RWPE2 (cell line): ENCODE measurements around the gene ARHGEF7.

Source experiments
- ATAC-seq: fragments of 200-7000 bp; cut with Tn5 transposase; 3 replicates; pipeline ENCODE4 v1.9.1; 2021; ENCODE audit warnings: low read depth
- DNase-seq: peaks from one replicate; pipeline ENCODE4 v3.0.0-alpha.2; 2020; ENCODE audit warnings: low spot score
- H3K27ac ChIP-seq: fragments of 450-650 bp; 2 replicates; pipeline ENCODE4 v1.5.1; 2017; ENCODE audit warnings: mild to moderate bottlenecking; ENCODE audit not compliant: poor library complexity, severe bottlenecking
- H3K27me3 ChIP-seq: fragments of 250-450 bp; sonication (Bioruptor Pico); 2 replicates; pipeline ENCODE4 v1.5.1; 2021; ENCODE audit warnings: mild to moderate bottlenecking, moderate library complexity; ENCODE audit not compliant: insufficient read depth, poor library complexity, severe bottlenecking
- H3K36me3 ChIP-seq: fragments of 250-450 bp; sonication (Bioruptor Pico); 2 replicates; pipeline ENCODE4 v1.5.1; 2020; ENCODE audit warnings: low read depth, mild to moderate bottlenecking, moderate library complexity
- H3K4me1 ChIP-seq: fragments of 250-450 bp; sonication (Bioruptor Pico); 2 replicates; pipeline ENCODE4 v1.5.1; 2021; ENCODE audit warnings: mild to moderate bottlenecking, moderate library complexity; ENCODE audit not compliant: insufficient read depth, poor library complexity, severe bottlenecking
- H3K4me3 ChIP-seq: fragments of 250-450 bp; sonication (Bioruptor Pico); 2 replicates; pipeline ENCODE4 v1.5.1; 2021; ENCODE audit warnings: mild to moderate bottlenecking, moderate library complexity; ENCODE audit not compliant: severe bottlenecking
- H3K9me3 ChIP-seq: fragments of 250-450 bp; sonication (Bioruptor Pico); 2 replicates; pipeline ENCODE4 v1.5.1; 2021; ENCODE audit warnings: mild to moderate bottlenecking, moderate library complexity; ENCODE audit not compliant: severe bottlenecking
- CTCF ChIP-seq: fragments of 450-650 bp; IDR thresholded peaks from one replicate; pipeline ENCODE4 v1.5.1; 2017; ENCODE audit warnings: mild to moderate bottlenecking, moderate library complexity; ENCODE audit not compliant: poor library complexity, severe bottlenecking

ARHGEF7 gene

GRCh38 chr13:111153977-111154332 is 38.8 kb downstream of the ARHGEF7 start:
- Histone ChIP-seq H3K36me3 (peaks cover 11% of the 10 kb centered on the region), H3K27ac (peak overlapping the region; percentile 82), H3K9me3 (no peaks in the 10 kb centered on the region), H3K4me1 (peaks cover 15% of the 10 kb centered on the region), H3K4me3 (peak overlapping the region; percentile 93), H3K27me3 (peaks cover 6% of the 10 kb centered on the region)
- DNase-seq (no peak), ATAC-seq (peak; percentile 51)
- no peak for TF ChIP-seq CTCF

GRCh38 chr13:111156421-111156820 is 41.3 kb downstream of the ARHGEF7 start:
- DNase-seq: no peak
- Histone ChIP-seq H3K4me1 (peaks cover 15% of the 10 kb centered on the region), H3K27ac (no peak overlapping the region), H3K4me3 (no peak overlapping the region), H3K27me3 (no peaks in the 10 kb centered on the region), H3K36me3 (peaks cover 24% of the 10 kb centered on the region), H3K9me3 (no peaks in the 10 kb centered on the region)
- no peak for ATAC-seq
- TF ChIP-seq CTCF: no peak

- H3K27ac ChIP-seq: no peak overlapping the region
- no peaks in the 10 kb centered on the region for H3K27me3 ChIP-seq
- TF ChIP-seq CTCF: no peak
- H3K36me3 ChIP-seq: peaks cover 31% of the 10 kb centered on the region
- DNase-seq: no peak
- H3K4me1 ChIP-seq: peaks cover 9% of the 10 kb centered on the region
- no peaks in the 10 kb centered on the region for H3K9me3 ChIP-seq
- no peak for ATAC-seq
- no peak overlapping the region for H3K4me3 ChIP-seq
Observed at GRCh38 chr13:111158136-111158805, 43.2 kb downstream of the ARHGEF7 start.

- DNase-seq: no peak
- H3K4me1 ChIP-seq: peaks cover 7% of the 10 kb centered on the region
- no peak for ATAC-seq
- no peak overlapping the region for H3K4me3 ChIP-seq
- TF ChIP-seq CTCF: no peak
- H3K9me3 ChIP-seq: no peaks in the 10 kb centered on the region
- no peak overlapping the region for H3K27ac ChIP-seq
- H3K36me3 ChIP-seq: peaks cover 31% of the 10 kb centered on the region
- no peaks in the 10 kb centered on the region for H3K27me3 ChIP-seq
Observed at GRCh38 chr13:111159362-111160320, 44.5 kb downstream of the ARHGEF7 start.
